Measurements from ENCODE around the gene TEKT1.

DNA sequence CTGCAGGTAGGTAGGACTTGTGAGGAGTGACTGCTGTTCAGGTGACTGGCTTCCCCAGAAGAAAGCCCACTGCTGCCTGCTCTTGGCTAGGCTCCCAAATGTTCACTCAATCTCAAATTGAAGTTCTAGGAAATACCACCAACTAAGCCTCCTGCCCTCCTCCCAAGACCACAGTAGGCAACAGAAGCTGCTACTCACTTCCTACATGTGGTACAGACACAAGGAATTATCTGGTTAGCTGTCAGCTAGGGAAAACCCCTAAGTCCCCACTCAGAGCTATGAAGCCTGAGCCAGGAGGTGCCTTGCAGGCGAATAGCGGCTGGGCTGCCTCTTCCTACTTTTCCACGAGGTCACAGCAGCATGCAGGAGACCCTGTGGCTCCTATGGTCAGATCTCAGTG is 50.6 kb downstream of the TEKT1 start:
- TF ChIP-seq, protein P1, sequence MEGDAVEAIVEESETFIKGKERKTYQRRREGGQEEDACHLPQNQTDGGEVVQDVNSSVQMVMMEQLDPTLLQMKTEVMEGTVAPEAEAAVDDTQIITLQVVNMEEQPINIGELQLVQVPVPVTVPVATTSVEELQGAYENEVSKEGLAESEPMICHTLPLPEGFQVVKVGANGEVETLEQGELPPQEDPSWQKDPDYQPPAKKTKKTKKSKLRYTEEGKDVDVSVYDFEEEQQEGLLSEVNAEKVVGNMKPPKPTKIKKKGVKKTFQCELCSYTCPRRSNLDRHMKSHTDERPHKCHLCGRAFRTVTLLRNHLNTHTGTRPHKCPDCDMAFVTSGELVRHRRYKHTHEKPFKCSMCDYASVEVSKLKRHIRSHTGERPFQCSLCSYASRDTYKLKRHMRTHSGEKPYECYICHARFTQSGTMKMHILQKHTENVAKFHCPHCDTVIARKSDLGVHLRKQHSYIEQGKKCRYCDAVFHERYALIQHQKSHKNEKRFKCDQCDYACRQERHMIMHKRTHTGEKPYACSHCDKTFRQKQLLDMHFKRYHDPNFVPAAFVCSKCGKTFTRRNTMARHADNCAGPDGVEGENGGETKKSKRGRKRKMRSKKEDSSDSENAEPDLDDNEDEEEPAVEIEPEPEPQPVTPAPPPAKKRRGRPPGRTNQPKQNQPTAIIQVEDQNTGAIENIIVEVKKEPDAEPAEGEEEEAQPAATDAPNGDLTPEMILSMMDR (IDR thresholded peaks at IDR 0.05) = no peak
- no peak for TF ChIP-seq POLR2AphosphoS5 (IDR thresholded peaks at IDR 0.05; ENCODE audit: low read depth, low read length)
